GM18868 (cell line): ENCODE results near the gene KPNA3.
A peak's percentile ranks its signal among the peaks of the same experiment; 100 is the strongest.

Experiments used
- ATAC-seq: cut with Tn5 transposase; IDR thresholded peaks from one replicate; pipeline ENCODE4 v1.9.1; 2021; ENCODE audit warnings: mild to moderate bottlenecking, moderate library complexity; ENCODE audit not compliant: unreplicated experiment

KPNA3 gene

GRCh38 chr13:49690133-49690994, 102.1 kb downstream of the KPNA3 start:
- peak; percentile 17 for ATAC-seq

DNA sequence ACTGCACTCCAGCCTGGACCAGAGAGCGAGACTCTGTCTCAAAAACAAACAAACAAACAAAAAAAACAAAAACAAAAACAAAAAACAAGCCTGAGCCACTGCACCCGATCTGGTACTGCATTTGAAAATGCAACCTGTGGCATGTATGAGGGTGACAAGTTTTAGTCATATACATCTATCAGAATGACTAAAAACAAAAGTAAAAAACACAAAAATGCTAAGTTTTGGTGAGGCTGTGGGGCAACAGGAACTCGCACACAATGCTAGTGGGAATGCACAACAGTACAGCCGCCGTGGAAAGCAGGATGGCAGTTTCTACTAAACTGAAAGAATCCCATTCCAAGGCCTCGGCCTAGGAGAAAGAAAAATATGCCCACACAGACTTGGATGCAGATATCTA, 109.0 kb downstream of the KPNA3 start:
- peak; percentile 63 for ATAC-seq

- ATAC-seq = no peak
Measured at GRCh38 chr13:49681842-49682435, 110.5 kb downstream of the KPNA3 start.

DNA sequence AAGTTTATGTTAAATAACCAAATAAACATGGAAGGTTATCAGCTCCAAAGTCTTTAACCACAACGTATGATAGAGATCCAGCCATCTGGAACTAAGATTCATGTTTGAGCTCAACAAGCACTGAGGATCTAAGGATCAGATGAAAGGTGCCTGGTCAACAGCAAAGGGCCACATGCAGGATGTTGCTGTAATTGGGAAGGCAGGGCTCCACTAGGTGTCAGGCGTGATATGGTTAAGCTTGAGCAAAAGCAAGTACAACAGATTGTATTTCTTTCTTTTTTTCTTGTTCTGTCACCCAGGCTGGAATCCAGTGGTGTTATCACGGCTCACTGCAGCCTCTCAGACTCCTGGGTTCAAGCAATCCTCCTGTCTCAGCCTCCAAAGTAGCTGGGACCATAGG, 113.2 kb downstream of the KPNA3 start:
- ATAC-seq = no peak

DNA sequence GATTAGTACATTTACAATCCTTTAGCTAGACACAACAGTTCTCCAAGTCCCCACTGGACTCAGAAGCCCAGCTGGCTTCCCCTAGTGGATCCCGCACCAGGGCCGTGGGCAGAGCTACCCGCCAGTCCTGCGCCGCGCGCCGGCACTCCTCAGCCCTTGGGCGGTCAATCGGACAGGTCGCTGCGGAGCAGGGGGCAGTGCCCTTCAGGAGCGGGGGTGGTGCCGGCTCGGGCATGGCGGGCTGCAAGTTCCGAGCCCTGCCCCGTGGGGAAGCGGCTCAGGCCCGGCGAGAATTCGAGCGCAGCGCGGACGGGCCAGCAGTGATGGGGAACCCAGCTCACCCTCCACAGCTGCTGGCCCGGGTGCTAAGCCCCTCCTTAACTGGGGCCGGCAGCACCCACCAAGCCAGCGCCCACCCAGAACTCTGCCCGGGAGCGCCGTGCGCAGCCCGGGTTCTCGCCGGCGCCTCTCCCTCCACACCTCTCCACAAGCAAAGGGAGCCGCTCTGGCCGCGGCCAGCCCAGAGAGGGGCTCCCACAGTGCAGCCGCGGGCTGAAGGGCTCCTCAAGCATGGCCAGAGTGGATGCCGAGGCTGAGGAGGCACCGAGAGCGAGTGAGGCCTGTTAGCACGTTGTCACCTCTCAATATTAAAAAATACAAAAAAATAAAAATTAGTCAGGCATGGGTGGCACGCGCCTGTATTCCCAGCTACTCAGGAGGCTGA, 114.1 kb downstream of the KPNA3 start:
- ATAC-seq = no peak

GRCh38 chr13:49676581-49677298, 115.7 kb downstream of the KPNA3 start:
- no peak for ATAC-seq

- no peak for ATAC-seq
Measured at GRCh38 chr13:49670828-49671227, 121.7 kb downstream of the KPNA3 start.

DNA sequence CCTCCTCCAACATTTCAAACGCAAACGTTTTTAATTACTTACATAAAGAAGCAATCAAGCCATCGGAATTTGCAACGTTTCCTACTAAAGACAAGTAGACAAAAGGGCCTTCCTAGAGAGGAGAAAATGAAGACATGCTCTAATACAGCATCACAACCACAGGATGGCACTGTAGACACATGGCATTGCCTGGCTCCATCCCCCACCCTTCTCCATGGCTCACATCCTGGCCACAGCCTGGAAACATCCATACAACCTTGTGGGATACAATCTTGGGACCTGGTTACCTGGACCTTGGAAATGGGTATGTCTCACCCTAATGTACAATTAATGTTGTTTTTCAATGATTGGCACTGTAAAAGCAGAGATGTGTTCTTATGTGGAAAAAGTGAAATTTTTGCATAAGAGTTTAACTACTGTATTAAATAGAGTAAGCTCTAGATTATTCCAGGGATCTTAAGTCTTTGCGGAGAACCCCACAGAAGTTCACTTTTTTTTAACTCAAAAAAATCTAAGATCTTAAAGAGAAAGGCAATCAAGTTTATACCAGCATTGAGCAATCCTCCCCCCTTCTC, 122.7 kb downstream of the KPNA3 start:
- ATAC-seq = peak; percentile 66

DNA sequence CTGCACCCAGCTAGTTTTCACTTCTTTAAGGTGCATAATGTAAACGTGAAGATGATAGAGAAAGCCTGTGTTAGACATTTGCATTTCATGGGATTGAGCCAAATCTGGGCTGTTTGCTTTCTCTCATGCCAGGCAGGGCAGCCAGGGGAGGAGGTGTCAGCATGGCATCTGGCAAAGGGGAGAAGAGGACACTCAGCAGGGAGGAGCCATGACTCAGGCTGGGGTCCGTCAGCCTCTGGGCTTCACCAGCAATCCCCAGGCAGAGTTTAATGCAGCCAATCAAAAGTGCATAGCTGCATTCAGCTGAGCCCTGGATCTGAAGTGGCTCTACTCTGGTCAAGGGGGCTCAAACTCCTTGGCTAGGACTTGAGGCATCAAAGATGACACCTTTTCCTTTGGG, 124.7 kb downstream of the KPNA3 start:
- ATAC-seq = no peak

GRCh38 chr13:49664606-49665005, 127.9 kb downstream of the KPNA3 start:
- ATAC-seq = no peak

- no peak for ATAC-seq
Measured at GRCh38 chr13:49657241-49657641, 135.2 kb downstream of the KPNA3 start.

- no peak for ATAC-seq
Measured at GRCh38 chr13:49655906-49656305, 136.6 kb downstream of the KPNA3 start.

DNA sequence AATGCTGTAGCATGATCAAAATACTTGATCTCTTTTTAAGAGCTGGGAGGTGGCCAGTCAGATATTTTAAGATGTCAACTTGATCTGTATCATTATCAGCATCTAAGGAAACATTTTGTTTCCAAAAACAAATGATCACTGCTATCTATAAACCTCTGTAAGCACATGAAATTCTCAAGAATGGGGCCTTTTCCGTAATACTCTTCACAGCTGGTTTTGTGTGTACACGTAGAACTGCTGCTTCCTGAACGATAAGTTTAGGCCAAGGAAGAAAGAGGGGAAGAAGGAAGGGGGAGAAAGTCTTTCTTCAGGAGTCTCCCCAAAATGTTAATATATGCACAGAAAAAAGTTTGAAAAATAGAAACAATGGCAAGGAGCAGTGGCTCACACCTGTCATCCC, 138.5 kb downstream of the KPNA3 start:
- ATAC-seq = no peak

GRCh38 chr13:49653478-49653877, 139.0 kb downstream of the KPNA3 start:
- ATAC-seq = no peak

DNA sequence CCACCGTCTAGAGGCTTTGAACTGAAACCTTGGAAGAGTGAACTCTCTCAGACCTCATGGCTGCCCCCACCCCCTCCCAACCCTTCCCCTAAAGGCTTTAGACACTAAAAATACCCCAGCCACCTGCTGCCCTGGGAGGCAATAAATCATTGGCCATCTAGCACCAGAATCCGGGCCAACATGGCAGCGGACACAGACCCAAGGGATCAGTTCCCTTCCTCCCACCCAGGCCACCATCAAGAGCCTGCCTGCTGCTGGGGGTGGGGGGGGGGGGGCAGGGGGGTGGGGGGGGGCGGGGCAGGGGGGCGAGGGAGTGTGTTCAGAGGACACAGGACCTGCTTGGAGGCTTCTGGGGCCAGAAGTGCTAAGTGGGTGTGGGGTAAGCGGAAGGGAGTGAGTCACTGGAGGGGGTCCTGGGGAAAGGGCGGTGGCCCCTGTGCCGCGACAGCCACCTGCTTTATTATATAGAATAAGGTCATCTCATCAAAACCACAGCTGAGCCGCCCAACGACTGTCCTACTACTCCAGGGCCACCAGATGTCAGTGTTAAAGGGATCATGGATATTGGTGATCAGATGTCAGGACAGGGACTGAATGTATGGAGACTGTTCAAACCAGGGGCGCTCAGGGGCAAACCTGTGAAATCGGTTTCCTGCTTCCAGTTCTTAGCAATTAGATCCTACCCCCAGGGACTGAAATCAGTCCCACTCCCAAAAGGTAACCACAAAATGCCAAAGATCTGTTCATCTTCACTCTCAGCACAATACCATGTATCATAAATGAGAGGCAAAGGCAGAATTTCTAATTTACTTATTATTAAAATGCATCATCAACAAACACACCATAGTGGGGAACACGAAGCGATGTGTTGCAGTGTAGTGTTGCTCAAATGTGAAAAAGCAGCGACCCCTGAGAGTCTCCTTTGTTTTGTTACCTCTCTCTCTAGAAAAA, 139.9 kb downstream of the KPNA3 start:
- no peak for ATAC-seq

- ATAC-seq = no peak
Measured at GRCh38 chr13:49651570-49652354, 140.7 kb downstream of the KPNA3 start.

DNA sequence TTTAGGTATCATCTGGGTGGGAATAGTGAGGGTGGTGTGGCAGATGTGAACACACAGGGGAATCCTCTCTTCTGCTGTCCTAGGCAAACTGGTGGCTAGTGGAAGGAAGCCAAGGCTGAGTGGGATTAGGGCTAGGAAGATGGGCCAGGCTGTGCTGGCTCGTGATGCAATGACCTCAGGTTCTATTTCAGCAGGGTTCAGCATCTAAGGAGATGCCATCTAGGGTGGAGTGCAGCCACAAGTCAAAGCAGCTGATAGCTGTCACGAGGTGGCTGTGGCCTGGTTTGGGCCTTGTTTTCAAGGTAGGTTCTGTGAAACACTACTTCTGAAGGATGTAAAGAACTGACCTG, 142.5 kb downstream of the KPNA3 start:
- ATAC-seq = no peak
